Measurements from ENCODE around the gene PPP2CA.
A peak's percentile ranks its signal among the peaks of the same experiment; 100 is the strongest.
"Not testable (repeated sequence)": the region's sequence is repeated elsewhere in the genome, so short reads cannot be mapped to it uniquely, and the experiment has no call there.

PPP2CA gene

DNA sequence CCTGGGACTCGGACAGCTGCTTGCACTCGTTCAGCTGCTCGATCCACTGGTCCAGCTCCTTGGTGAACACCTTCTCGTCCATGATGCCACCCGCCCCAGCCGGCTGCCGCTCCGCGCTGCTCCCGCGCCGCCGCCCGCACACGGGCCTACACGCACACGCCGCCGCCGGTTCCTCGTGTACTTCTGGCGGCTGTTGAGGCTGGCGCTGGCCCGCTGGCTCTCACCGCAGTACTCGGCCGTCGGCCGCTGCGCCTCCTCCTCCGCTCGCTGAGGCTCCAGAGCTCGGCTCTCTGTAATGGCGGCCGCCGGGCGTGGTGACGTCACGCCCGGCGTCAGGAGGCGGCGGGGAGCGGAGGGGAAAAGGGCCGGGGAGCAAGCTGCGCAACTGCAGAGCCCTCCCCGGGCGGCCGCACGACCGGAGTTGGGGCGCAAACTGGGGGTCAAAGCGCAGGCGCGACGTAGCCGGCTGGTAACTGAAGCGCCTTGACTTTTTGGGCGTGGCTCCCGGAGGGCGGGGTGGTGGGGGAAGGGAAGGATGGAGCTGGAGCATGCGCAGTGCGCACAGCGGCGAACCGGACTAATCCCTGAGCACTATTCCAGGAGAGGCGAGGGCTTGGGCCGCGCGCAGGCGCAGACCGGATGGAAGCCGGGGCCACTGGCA is at the start of gene PPP2CA:
TSS of gene PPP2CA (minus strand) at position 294 of the 661 bp plus-strand sequence. CDS start at position 82, 212 bp downstream.
- peak; percentile 98 for DNase-seq (ENCODE audit: low spot score)

DNA sequence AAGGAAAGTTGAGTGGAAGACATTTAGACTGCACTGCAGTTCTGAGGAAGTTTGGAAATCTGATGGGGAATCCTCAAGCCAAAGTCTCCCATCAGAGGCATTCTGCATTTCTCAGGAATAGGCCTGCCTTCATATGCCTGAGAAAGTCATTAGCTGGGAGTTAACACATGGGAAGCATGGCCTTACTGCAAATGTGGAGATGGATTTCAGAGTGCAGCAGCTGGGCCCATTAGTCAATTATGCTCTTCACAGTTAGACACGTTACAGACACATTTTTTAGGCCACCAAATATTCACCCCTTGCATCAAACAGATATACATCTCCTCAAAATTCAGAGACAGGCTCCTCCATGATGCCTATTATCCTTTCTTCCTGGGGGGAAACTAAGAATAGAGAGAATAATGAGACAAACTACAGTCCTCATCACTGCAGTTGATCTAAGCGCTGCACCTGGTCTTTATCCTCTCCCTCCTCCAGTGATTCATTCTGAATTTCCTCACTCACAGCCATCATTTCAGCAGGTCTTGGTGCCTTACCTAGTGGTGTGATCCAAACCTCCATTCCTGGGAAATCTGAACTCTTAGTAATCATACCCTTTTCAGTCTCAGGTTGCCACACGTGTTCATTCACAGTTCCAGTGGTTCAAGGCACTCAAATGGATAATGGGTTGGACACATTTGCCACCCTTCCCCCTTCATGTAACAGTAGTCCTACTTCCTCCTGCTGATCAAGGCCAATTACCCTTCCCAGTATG is 47.9 kb upstream of the PPP2CA start:
- DNase-seq (ENCODE audit: low spot score) = no peak

DNA sequence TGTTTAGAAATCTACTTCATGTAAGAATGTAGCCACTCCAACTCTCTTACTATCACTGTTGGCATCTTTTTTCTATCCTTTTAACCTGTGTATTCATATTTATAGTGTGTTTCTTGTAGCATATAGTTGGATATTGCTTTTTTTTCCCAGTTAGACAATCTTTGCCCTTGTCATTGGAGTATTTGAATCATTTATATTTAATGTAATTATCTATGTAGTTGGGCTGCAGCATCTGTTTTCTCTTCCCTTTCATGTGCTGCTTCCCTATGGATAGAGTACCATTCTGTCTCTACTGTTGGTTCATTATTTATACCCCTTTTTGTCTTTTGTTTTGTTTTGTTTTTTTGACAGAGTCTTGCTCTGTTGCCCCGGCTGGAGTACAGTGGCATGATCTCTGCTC is 45.2 kb upstream of the PPP2CA start:
- DNase-seq (ENCODE audit: low spot score) = no peak

DNA sequence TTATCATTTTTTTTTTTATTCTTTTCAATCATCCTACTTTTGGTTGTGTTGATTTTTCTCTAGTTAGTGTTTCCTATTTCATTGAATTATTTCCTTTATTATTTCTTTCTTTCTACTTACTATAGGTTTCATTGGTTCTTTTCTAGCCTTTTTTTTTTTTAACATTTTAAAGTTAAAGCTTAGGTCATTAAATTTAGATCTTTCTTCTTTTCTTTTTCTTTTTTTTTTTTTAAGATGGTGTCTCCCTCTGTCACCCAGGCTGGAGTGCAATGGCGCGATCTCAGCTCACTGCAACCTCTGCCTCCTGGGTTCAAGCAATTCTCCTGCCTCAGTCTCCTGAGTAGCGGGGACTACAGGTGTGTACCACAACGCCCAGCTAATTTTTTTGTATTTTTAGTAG is 43.0 kb upstream of the PPP2CA start:
- DNase-seq (ENCODE audit: low spot score) = no peak

DNA sequence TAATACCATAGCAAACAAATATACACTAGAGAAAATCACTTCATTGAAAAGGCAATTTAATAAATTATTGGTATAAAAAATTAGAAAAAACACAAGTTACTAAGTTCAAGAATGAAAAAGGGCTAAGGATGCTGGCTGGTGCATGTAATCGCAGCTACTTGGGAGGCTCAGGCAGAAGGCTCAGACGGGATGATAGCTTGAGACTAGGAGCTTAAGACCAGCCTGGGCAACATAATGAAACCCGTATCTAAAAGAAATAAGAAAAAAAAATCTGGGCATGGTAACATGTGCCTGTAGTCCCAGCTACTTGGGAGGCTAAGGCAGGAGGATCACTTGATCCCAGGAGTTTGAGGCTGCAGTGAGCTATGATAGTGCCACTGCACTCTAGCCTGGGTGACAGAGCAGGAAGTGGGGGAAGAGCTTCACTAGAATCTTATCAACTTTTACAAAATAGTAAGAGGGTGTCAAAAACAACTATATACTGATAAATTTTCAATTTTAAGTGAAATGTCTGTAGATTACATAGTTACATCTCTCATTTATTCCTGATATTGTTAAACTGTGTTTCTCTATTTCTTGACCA is 42.2 kb upstream of the PPP2CA start:
- DNase-seq (ENCODE audit: low spot score) = no peak

DNA sequence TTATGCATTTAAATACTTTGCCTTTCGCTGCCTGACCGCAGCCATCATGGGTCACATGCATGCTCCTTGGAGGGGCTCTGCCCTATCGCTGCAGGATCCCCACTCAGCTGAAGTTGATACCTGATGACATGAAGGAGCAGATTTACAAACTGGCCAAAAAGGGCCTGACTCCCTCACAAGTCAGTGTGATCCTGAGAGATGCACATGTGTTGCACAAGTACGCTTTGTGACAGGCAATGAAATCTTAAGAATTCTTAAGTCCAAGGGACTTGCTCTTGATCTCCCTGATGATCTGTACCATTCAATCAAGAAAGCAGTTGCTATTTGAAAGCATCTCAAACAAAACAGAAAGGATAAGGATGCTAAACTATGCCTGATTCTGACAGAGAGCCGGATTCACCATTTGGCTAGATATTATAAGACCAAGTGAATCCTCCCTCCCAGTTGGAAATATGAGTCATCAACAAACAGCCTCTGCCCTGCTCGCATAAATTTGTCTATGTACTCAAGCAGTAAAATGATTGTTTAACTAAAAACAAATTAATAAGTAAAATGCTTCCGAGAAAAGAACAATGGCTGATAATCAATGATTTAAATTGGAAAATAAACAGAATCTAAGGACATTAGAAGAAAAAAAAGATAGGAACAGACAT is 41.6 kb upstream of the PPP2CA start:
- DNase-seq (ENCODE audit: low spot score) = peak; percentile 41

DNA sequence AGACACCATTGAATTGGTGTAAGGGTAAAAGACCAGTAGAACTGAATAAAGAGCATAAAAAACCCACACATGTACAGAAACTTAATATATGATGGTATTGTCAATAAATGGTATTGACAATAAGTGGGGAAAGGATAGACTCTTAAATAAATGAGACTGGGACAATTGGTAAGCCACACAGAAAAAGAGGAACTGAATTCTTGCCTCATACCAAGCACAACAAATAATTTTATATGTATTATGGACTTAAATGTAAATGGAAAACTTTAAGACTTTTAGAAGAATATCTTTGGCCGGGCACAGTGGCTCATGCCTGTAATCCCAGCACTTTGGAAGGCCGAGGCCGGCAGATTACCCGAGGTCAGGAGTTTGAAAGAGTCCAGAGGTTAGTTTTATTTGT is 37.9 kb upstream of the PPP2CA start:
- DNase-seq (ENCODE audit: low spot score) = no peak

DNA sequence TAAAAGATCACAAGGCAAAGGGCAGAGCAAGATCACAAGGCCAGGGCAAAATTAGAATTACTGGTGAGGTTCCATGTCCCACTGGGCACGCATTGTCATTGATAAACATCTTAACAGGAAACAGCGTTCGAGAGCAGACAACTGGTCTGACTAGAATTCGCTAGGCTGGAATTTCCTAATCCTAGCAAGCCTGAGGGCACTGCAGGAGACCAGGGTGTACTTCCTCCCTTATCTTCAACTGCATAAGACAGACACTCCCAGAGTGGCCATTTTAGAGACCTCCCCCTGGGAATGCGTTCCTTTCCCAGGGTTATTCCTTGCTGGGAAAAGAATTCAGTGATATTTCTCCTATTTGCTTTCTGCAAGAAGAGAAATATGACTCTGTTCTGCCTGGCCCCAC is 36.8 kb upstream of the PPP2CA start:
- not testable (repeated sequence) for DNase-seq (ENCODE audit: low spot score)

DNA sequence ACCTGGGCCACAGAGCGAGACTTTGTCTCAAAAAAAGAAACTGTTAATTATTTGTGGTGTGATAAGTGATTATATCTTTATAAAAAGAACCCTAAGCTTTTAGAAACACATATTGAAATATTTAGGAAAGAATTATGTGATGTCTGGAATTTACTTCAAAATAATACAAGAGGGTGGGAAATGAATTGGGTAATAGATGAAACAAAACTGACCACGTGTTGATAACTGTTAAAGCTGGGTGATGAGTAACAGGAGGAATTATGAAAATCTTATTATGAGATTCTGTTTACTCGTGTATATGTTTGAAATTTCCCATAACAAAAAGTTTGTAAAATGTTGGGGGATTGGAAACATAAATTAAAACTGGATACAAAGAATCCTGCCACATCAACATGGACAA is 33.0 kb upstream of the PPP2CA start:
- DNase-seq (ENCODE audit: low spot score) = no peak

DNA sequence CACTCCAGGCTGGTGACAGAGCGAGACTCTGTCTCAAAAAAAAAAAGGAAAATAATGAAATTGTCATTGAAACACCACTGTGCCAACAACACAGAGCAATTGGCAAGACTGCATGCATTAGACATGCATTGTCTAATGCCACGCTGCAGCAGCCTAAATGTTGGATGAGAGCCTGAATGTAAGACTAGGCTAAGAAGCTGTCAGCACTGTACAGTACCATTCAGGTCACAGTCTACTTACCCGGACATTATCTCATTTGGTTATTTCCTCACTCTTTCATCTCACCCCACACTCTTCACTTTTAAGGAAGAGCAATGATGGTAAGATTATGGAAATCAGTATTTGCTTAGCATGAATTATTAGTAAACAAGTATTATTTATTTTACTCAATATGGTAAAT is 31.3 kb upstream of the PPP2CA start:
- DNase-seq (ENCODE audit: low spot score) = no peak

DNA sequence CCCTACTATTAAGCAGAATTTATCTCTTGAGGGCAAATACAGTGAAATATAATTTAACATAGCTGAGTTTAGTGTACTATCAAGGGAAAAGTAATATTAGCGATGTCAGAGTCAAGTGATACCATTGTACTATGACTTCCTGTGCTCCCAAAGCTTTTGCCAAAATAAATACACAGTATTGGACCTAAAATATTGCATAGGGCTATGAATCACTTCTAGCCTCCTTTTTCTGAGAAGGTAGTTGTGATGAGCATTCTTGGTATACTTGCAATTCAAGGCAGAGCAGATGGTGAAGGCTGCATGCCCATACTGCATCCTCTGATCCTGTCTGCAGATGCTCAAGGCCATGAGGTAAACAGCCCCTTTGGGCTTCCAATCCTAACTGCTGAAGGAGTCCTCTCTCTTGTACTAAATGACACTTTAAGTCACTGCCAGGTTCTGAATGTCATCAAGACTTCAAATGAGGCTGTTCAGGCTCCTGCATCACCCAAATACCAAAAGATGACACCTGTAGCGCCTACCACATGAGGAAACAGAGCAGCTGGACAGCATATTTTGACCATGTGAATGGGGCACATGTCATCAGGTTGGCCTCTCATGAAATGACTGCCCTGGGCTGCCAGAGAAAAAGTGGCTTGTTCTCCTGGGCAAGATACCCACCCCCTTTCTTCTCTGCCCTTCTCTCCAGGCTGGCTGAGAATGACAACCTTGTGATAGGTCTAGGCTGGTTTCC is 29.7 kb upstream of the PPP2CA start:
- no peak for DNase-seq (ENCODE audit: low spot score)

DNA sequence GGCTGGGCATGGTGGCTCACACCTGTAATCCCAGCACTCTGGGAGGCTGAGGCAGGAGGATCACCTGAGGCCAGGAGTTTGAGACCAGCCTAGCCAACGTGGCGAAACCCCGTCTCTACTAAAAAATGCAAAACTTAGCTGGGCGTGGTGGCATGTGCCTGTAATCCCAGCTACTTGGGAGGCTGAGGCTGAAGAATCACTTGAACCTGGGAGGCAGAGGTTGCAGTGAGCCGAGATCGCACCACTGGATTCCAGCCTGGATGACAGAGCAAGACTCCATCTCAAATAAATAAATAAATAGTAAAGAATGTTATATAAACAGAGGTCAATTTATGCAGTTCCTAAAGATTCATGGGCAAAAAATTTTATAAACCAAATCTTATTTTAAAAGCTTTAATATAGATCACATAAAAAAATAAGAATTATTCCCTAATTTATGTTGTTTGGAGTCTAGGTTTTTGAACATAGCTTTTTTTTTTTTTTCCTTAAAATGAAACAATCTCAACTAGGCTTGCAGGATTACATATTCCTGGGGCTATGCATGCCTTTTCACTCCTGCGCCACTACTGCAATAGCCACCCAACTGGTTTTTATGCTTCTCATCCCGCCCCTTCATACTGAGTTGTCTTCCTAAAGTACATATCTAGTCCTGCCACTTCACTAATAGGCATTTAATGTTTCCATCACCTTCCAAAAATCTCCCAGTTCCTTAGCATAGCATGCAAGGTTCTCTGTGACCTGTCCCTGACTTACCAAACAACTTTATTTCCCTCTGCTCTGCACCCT is 27.7 kb upstream of the PPP2CA start:
- not testable (repeated sequence) for DNase-seq (ENCODE audit: low spot score)

DNA sequence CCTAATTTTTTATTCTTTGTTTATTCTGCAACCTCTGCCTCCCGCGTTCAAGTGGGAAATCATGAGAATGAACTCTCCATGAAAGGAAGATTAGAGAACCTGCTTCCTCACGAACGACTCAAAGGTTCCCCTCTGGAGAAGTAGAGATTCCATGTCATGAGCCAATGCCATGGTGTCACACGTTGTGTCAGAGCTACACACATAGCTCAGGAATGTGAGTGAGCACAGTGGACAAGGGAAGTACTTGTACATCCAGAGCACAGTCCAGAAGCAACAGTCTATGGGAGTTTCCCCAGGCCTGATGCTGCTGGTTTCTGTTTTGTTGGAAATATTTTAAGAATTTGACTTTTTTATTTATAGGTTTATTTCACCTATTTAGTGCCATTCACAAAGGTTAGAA is 26.8 kb upstream of the PPP2CA start:
- DNase-seq (ENCODE audit: low spot score) = peak; percentile 66

DNA sequence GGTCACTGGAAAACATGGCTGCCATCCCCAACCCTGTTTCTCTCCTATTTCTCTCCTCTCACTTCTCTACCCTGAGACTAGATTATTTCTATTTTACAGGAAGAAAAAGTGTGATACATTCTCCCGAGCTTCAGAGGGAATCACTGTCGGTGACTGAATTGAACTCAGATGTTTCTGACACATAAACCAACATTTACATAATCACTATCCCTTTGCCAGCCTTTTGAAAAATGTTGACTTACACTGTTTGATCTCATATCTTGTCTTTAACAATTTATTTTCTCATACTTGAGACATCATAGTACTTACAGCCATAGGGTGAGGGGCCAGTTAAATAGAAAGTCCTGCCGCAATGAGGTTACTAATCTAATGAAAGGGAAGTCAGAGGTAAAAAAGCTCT is 25.1 kb upstream of the PPP2CA start:
- DNase-seq (ENCODE audit: low spot score) = no peak

DNA sequence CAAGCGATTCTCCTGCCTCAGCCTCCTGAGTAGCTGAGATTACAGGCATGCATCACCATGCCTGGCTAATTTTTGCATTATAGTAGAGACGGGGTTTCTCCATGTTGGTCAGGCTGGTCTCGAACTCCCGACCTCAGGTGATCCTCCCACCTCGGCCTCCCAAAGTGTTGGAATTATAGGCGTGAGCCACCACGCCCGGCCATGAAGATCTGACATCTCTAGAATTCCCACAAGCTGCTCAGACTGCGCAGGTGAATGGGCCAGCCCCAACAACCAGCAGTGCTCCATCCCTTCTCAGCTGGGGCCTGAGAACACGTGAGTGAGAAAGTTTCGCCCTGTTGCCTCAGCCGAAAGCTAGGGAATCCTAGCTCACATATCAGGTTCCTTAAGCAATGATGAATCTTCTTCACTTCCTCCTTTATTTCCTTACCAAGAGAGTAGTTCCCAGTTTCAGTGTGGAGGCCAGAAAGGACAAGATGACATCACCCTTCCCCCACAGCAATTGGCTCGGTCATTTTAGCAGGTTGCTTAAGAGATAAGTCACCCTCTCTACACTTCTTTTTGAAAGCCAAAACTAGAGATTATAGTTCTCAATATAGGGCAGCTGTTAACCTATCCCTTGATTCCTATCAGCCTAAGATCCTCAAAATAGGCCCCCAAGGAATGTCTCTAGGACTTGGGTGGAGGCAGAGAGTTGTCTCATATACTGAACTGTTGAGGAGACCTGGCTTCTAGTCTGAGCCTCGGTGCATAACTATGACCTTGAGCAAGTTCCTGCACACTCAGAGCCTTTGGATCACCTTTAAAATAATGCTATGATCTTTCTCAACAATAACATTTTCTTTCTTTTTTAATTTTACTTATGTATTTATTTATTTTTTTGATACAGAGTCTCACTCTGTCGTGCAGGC is 23.9 kb upstream of the PPP2CA start:
- DNase-seq (ENCODE audit: low spot score) = peak; percentile 38

DNA sequence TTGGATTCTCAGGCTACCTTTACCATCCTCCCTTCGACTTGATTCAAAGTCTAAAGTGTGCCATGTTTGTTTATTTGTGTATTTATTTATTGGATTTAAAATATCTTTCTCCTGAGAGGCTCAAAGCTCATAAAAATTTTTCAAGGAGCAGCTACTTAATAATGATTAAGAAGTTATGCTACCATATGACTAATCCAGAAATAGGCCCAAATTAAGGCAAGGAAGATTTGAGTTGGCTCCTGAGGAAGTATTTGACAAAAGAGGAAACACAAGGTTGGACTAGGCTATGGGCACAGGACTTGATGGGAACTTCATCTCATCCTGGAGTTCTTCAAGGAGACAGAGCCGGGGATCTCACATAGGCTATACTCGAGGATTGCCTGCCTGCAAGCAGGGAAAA is 22.4 kb upstream of the PPP2CA start:
- DNase-seq (ENCODE audit: low spot score) = no peak

DNA sequence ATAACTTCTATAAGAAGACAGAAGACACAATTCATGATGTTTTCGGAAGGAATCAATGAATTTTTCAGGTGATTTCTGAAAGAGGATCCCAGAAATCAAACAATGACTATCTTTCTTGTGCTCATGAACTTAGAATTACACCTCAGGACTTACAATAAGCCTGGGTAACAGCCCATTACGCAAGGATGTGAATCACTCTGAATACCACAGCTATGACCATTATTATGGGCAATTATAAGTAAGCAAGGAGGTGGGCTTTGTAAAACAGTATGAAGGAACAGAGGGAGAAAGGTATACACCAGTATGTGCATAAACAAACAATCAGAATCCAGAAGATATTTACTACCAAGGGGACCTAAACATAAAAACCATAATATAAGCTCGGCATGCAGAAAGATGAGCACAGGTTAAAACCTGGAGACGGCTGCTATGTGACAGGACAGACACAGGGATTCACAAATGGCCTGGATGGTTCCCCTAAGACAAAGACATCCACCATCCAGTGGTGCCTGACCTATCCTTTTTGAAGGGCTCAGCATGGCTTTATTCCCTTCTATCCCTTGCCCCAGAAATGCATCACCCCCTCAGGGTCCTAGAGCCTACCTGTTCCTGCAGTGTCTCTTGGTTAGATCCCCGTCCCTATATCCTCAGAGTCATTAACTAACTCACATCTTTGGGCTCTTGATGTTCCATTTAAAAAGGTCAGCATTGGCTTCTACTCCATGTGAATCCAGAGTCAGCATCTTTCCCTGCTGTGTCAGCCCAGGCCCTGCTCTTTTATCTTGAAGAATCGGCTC is 21.8 kb upstream of the PPP2CA start:
- DNase-seq (ENCODE audit: low spot score) = peak; percentile 86

DNA sequence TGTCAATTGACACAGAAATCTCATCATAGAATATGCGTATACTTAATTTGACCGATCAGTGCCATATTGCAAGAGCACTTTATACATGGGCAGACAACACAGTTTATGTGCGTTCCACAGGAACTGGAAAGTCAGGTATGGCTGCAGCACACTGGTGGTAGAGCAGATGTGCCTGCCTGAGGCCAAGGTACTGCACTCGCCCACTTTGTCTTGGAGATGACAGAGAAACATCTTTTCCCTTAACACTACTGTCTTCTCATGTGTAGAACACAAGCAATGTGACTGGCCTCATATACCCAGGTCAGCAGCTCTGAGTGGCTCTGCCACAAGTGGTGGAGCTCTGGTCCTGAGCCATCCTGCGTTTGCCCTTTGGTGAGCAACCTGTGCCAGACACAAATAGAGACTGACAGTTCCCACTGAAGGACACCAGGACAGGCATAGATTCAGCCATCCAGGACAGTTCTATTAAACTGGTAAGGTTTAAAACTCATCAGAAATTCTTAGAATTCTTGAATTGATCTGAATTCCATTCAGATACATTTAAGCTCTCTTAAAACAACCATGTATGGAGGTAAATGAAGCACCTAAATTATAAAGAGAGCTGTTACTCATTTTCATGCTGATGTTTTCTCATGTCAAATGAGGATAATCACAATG is 21.0 kb upstream of the PPP2CA start:
- peak; percentile 36 for DNase-seq (ENCODE audit: low spot score)

DNA sequence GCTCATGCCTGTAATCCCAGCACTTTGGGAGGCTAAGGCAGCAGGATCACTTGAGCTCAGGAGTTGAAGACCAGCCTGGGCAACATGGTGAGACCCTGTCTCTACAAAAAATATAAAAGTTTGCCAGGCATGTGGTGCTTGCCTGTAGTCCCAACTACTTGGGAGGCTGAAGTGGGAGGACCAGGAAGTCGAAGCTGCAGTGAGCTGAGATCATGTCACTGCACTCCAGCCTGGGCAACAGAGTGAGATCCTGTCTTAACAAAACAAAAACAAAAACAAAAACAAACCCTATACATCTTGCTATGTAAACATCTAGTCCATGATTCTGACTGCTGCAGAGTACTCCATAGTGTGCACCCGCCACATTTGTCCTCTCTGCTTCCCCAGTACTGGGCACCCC is 19.8 kb upstream of the PPP2CA start:
- DNase-seq (ENCODE audit: low spot score) = no peak

Data from SW480 (cell line).